OCI-LY3 (cell line): ENCODE results near the gene ETV6.

ENCODE experiments used
- H2AFZ ChIP-seq: fragments of 200-600, 300-600 bp; shearing (Covaris generic); 2 replicates; pipeline ENCODE4 v1.6.0; 2014; ENCODE audit warnings: antibody characterized with exemption, low read depth, low read length
- H3K27ac ChIP-seq: fragments of 200-600, 300-600 bp; sonication (generic); 2 replicates; pipeline ENCODE4 v1.5.1; 2014; ENCODE audit warnings: mild to moderate bottlenecking, low read length, moderate library complexity, mixed read lengths
- H3K27me3 ChIP-seq: fragments of 200-600, 300-600 bp; sonication (generic); 2 replicates; pipeline ENCODE4 v1.6.1; 2014; ENCODE audit warnings: low read depth, low read length, mixed read lengths
- H3K36me3 ChIP-seq: fragments of 200-600, 300-600 bp; sonication (generic); replicated peaks from 2 replicates; pipeline ENCODE3; 2014; ENCODE audit warnings: low read depth, low read length, mixed read lengths
- H3K4me1 ChIP-seq: fragments of 300-600, 200-600 bp; sonication (generic); 2 replicates; pipeline ENCODE4 v1.6.1; 2014; ENCODE audit warnings: low read length, mixed read lengths
- H3K4me2 ChIP-seq: fragments of 200-600, 300-600 bp; sonication (generic); 2 replicates; pipeline ENCODE4 v1.6.1; 2014; ENCODE audit warnings: low read length, mixed read lengths
- H3K4me3 ChIP-seq: fragments of 300-600, 200-600 bp; sonication (generic); 2 replicates; pipeline ENCODE4 v1.5.1; 2014; ENCODE audit warnings: antibody characterized with exemption, mild to moderate bottlenecking, low read length, moderate library complexity
- H3K79me2 ChIP-seq: fragments of 300-600, 200-600 bp; shearing (Covaris generic); 2 replicates; pipeline ENCODE4 v1.6.1; 2014; ENCODE audit warnings: mild to moderate bottlenecking, low read length, mixed read lengths
- H3K9ac ChIP-seq: fragments of 300-600, 200-600 bp; shearing (Covaris generic); 2 replicates; pipeline ENCODE4 v1.6.0; 2014; ENCODE audit warnings: mild to moderate bottlenecking, low read length, moderate library complexity
- H3K9me3 ChIP-seq: fragments of 200-600, 300-600 bp; shearing (Covaris generic); 2 replicates; pipeline ENCODE4 v1.6.1; 2014; ENCODE audit warnings: low read length, mixed read lengths; ENCODE audit not compliant: insufficient read depth
- H4K20me1 ChIP-seq: fragments of 200-600, 300-600 bp; sonication (generic); 2 replicates; pipeline ENCODE4 v1.6.1; 2016; ENCODE audit warnings: low read length, mixed read lengths; ENCODE audit not compliant: insufficient read depth
- CTCF ChIP-seq: fragments of 200-600, 300-600 bp; sonication (generic); IDR thresholded peaks from 2 replicates; pipeline ENCODE4 v1.5.1; 2014; ENCODE audit warnings: antibody characterized with exemption, low read length, low read depth
- EZH2phosphoT487 ChIP-seq: fragments of 200-600 bp; shearing (Covaris generic); IDR thresholded peaks from 2 replicates; pipeline ENCODE4 v1.6.1; 2018; ENCODE audit warnings: antibody characterized with exemption, mixed run types, low read depth

Gene ETV6

GRCh38 chr12:11812241-11812585 lies 162.7 kb downstream of the ETV6 start:
- Histone ChIP-seq H3K27me3 (no peaks in the 10 kb centered on the region), H4K20me1 (no peaks in the 10 kb centered on the region), H3K27ac (peak overlapping the region; percentile 95), H3K4me2 (peak overlapping the region; percentile 94), H3K4me1 (peaks cover 75% of the 10 kb centered on the region), H3K9me3 (no peaks in the 10 kb centered on the region), H3K79me2 (peaks cover 74% of the 10 kb centered on the region), H3K36me3 (peaks cover 3% of the 10 kb centered on the region), H3K4me3 (peak overlapping the region; percentile 72), H3K9ac (peak overlapping the region; percentile 89), H2AFZ (no peak overlapping the region)
- no peak for TF ChIP-seq CTCF
- no peak for TF ChIP-seq EZH2phosphoT487

- H3K4me3 ChIP-seq = peak overlapping the region; percentile 72
- peak overlapping the region; percentile 95 for H3K27ac ChIP-seq
These were observed 163.3 kb downstream of the ETV6 start for GRCh38 chr12:11812586-11813437.

GRCh38 chr12:11813438-11813813 lies 164.0 kb downstream of the ETV6 start:
- H3K9me3 ChIP-seq = no peaks in the 10 kb centered on the region
- peak overlapping the region; percentile 94 for H3K4me2 ChIP-seq
- no peak overlapping the region for H2AFZ ChIP-seq
- H3K36me3 ChIP-seq = peaks cover 2% of the 10 kb centered on the region
- H4K20me1 ChIP-seq = no peaks in the 10 kb centered on the region
- TF ChIP-seq CTCF (no peak), EZH2phosphoT487 (no peak)
- H3K4me3 ChIP-seq = peak overlapping the region; percentile 72
- H3K27me3 ChIP-seq = no peaks in the 10 kb centered on the region
- peaks cover 66% of the 10 kb centered on the region for H3K79me2 ChIP-seq
- H3K9ac ChIP-seq = peak overlapping the region; percentile 89
- peak overlapping the region; percentile 95 for H3K27ac ChIP-seq
- H3K4me1 ChIP-seq = peaks cover 66% of the 10 kb centered on the region

More at GRCh38 chr12:11812586-11813437, 163.3 kb downstream of the ETV6 start:
- Histone ChIP-seq H3K9me3 (no peaks in the 10 kb centered on the region), H3K27me3 (no peaks in the 10 kb centered on the region), H3K36me3 (peaks cover 3% of the 10 kb centered on the region), H4K20me1 (no peaks in the 10 kb centered on the region), H2AFZ (no peak overlapping the region), H3K4me2 (peak overlapping the region; percentile 94), H3K4me1 (peaks cover 69% of the 10 kb centered on the region), H3K79me2 (peaks cover 68% of the 10 kb centered on the region), H3K9ac (peak overlapping the region; percentile 89)
- peak; percentile 17 for TF ChIP-seq CTCF
- no peak for TF ChIP-seq EZH2phosphoT487

GRCh38 chr12:11814374-11814773 lies 164.9 kb downstream of the ETV6 start:
- Histone ChIP-seq H3K9me3 (no peaks in the 10 kb centered on the region), H3K27me3 (no peaks in the 10 kb centered on the region), H3K79me2 (peaks cover 63% of the 10 kb centered on the region), H2AFZ (no peak overlapping the region), H3K4me1 (peaks cover 64% of the 10 kb centered on the region), H3K4me2 (peak overlapping the region; percentile 94; the same call in 1 of the 2 replicates), H3K36me3 (no peaks in the 10 kb centered on the region), H3K27ac (peak overlapping the region; percentile 95; the same call in 1 of the 2 replicates), H3K9ac (peak overlapping the region; percentile 89), H3K4me3 (no peak overlapping the region), H4K20me1 (no peaks in the 10 kb centered on the region)
- TF ChIP-seq EZH2phosphoT487 (no peak), CTCF (no peak)
